Neural progenitor cell (in vitro differentiated cells): ENCODE measurements around the gene PTGDS. TPM values are rescaled to one million over a fixed set of nuclear protein-coding genes. Genes with fewer than 3 reads are reported as not detected.

Experiments used
- DNase-seq: peaks from one replicate; pipeline ENCODE4 v3.0.0-alpha.2; 2016; ENCODE audit warnings: low spot score
- H2AFZ ChIP-seq: fragments of 200-600 bp; sonication (generic); replicated peaks from 2 replicates; pipeline ENCODE4 v1.6.1; 2016; ENCODE audit warnings: antibody characterized with exemption
- H3F3A ChIP-seq: fragments of 200-600 bp; sonication (generic); 2 replicates; pipeline ENCODE4 v1.6.1; 2016; ENCODE audit warnings: antibody characterized with exemption, low read depth
- H3K27ac ChIP-seq: fragments of 200-600 bp; sonication (generic); 2 replicates; pipeline ENCODE4 v1.5.1; 2016; ENCODE audit warnings: mild to moderate bottlenecking
- H3K27me3 ChIP-seq: fragments of 200-600 bp; sonication (generic); 2 replicates; pipeline ENCODE4 v1.6.1; 2016; ENCODE audit warnings: mild to moderate bottlenecking, moderate library complexity
- H3K36me3 ChIP-seq: fragments of 200-600 bp; sonication (generic); 2 replicates; pipeline ENCODE4 v1.5.1; 2016
- H3K4me1 ChIP-seq: fragments of 200-600 bp; sonication (generic); 2 replicates; pipeline ENCODE4 v1.6.1; 2016; ENCODE audit warnings: mixed run types
- H3K4me2 ChIP-seq: fragments of 200-600 bp; sonication (generic); 2 replicates; pipeline ENCODE4 v1.6.1; 2016
- H3K4me3 ChIP-seq: fragments of 200-600 bp; sonication (generic); 2 replicates; pipeline ENCODE4 v1.5.1; 2016
- H3K79me2 ChIP-seq: fragments of 200-600 bp; sonication (generic); 2 replicates; pipeline ENCODE4 v1.6.1; 2016; ENCODE audit warnings: low read depth
- H3K9ac ChIP-seq: fragments of 200-600 bp; sonication (generic); 2 replicates; pipeline ENCODE4 v1.6.1; 2016
- H3K9me3 ChIP-seq: fragments of 200-600 bp; sonication (generic); 2 replicates; pipeline ENCODE4 v1.5.1; 2016; ENCODE audit warnings: low read depth
- H4K20me1 ChIP-seq: fragments of 200-600 bp; sonication (generic); 2 replicates; pipeline ENCODE4 v1.6.1; 2016; ENCODE audit warnings: low read depth
- H3K27ac Mint-ChIP-seq: 3 replicates; pipeline ENCODE4 v1.8.0; 2021; ENCODE audit warnings: mixed read lengths
- H3K27me3 Mint-ChIP-seq: 2 replicates; pipeline ENCODE4 v1.8.0; 2022; ENCODE audit warnings: low read depth, mild to moderate bottlenecking, inconsistent platforms, moderate library complexity, mixed read lengths; ENCODE audit not compliant: insufficient read depth
- H3K36me3 Mint-ChIP-seq: 3 replicates; pipeline ENCODE4 v1.8.0; 2021; ENCODE audit warnings: mixed read lengths
- H3K4me1 Mint-ChIP-seq: 3 replicates; pipeline ENCODE4 v1.8.0; 2021; ENCODE audit warnings: mixed read lengths
- H3K4me3 Mint-ChIP-seq: 3 replicates; pipeline ENCODE4 v1.8.0; 2021; ENCODE audit warnings: mild to moderate bottlenecking, moderate library complexity, mixed read lengths
- H3K9me3 Mint-ChIP-seq: 3 replicates; pipeline ENCODE4 v1.8.0; 2020; ENCODE audit warnings: mixed read lengths
- EZH2 ChIP-seq: fragments of 200-600 bp; sonication (generic); IDR thresholded peaks from 2 replicates; pipeline ENCODE4 v1.6.1; 2017; ENCODE audit warnings: antibody characterized with exemption, mild to moderate bottlenecking, moderate library complexity
- EZH2phosphoT487 ChIP-seq: fragments of 200-600 bp; sonication (generic); IDR thresholded peaks from 2 replicates; pipeline ENCODE4 v1.6.1; 2017; ENCODE audit warnings: antibody characterized with exemption
- total RNA-seq: library from RNA; depleted of rRNA; stranded (reverse); fragments of >200 nt; gene quantifications from 2 replicates; pipeline ENCODE4 v1.2.3, GENCODE V29; 2015; ENCODE audit warnings: low replicate concordance
- TF ChIP-seq, protein P1 (sequence below): fragments of 200-600 bp; sonication (generic); IDR thresholded peaks from 2 replicates; pipeline ENCODE4 v1.5.1; 2017; ENCODE audit warnings: antibody characterized with exemption, mild to moderate bottlenecking

PTGDS gene
- total RNA-seq, 1 donor from 2014 or later, result not detected

DNA sequence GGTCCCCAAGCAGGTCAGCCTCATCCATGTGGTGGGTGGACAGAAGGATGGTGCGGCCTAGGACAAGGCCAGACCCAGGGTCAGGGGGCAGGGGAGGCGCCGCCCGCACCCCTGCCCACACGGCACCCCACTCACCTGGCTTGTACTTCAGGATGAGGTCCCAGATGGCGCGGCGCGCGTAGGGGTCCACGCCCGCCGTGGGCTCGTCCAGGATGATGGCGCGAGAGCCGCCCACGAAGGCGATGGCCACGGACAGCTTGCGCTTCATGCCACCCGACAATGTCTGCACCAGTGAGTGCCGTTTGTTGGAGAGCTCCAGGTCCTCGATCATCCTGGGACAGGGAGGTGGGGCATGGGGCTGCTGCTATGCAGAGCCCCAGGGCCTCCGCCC is 38.2 kb downstream of the PTGDS start:
- no peaks in the 10 kb centered on the region for H3K4me1 ChIP-seq
- Mint-ChIP-seq H3K27ac (no peak overlapping the region), H3K9me3 (no peaks in the 10 kb centered on the region), H3K36me3 (peaks cover 5% of the 10 kb centered on the region), H3K4me1 (no peaks in the 10 kb centered on the region), H3K4me3 (no peak overlapping the region), H3K27me3 (peaks cover 2% of the 10 kb centered on the region)
- no peaks in the 10 kb centered on the region for H3K36me3 ChIP-seq
- TF ChIP-seq, protein P1, sequence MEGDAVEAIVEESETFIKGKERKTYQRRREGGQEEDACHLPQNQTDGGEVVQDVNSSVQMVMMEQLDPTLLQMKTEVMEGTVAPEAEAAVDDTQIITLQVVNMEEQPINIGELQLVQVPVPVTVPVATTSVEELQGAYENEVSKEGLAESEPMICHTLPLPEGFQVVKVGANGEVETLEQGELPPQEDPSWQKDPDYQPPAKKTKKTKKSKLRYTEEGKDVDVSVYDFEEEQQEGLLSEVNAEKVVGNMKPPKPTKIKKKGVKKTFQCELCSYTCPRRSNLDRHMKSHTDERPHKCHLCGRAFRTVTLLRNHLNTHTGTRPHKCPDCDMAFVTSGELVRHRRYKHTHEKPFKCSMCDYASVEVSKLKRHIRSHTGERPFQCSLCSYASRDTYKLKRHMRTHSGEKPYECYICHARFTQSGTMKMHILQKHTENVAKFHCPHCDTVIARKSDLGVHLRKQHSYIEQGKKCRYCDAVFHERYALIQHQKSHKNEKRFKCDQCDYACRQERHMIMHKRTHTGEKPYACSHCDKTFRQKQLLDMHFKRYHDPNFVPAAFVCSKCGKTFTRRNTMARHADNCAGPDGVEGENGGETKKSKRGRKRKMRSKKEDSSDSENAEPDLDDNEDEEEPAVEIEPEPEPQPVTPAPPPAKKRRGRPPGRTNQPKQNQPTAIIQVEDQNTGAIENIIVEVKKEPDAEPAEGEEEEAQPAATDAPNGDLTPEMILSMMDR, result no peak
- TF ChIP-seq EZH2phosphoT487 (no peak), EZH2 (no peak)
- no peak overlapping the region for H3K4me2 ChIP-seq
- H3K4me3 ChIP-seq, result no peak overlapping the region
- no peak for DNase-seq
- no peak overlapping the region for H2AFZ ChIP-seq
- H3K9ac ChIP-seq, result no peak overlapping the region
- no peaks in the 10 kb centered on the region for H4K20me1 ChIP-seq
- no peaks in the 10 kb centered on the region for H3F3A ChIP-seq
- H3K79me2 ChIP-seq, result no peaks in the 10 kb centered on the region
- no peak overlapping the region for H3K27ac ChIP-seq
- no peaks in the 10 kb centered on the region for H3K9me3 ChIP-seq
- H3K27me3 ChIP-seq, result no peaks in the 10 kb centered on the region

DNA sequence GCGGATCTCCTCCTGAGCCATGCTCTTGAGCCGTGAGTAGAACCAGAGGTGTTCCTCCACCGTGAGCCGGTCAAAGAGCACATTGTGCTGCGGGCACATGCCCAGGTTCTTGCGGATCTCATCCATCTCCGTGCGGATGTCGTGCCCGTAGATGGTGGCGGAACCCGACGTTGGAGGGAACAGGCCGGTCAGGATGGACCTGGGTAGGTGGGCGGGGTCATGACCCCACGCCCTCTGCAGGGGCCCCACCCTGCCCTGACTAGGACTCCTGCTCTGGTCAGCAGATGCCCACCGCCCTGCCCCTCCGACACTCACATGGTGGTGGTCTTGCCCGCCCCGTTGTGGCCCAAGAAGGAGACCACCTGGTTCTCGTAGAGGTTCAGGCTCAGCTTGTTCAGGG is 38.7 kb downstream of the PTGDS start:
- H4K20me1 ChIP-seq, result no peaks in the 10 kb centered on the region
- no peaks in the 10 kb centered on the region for H3K27me3 ChIP-seq
- H3F3A ChIP-seq, result no peaks in the 10 kb centered on the region
- Mint-ChIP-seq H3K27me3 (peaks cover 2% of the 10 kb centered on the region), H3K36me3 (peaks cover 5% of the 10 kb centered on the region), H3K4me1 (no peaks in the 10 kb centered on the region), H3K4me3 (no peak overlapping the region), H3K9me3 (no peaks in the 10 kb centered on the region), H3K27ac (no peak overlapping the region)
- no peak overlapping the region for H2AFZ ChIP-seq
- H3K4me1 ChIP-seq, result no peaks in the 10 kb centered on the region
- H3K9me3 ChIP-seq, result no peaks in the 10 kb centered on the region
- no peaks in the 10 kb centered on the region for H3K79me2 ChIP-seq
- DNase-seq, result no peak
- H3K27ac ChIP-seq, result no peak overlapping the region
- H3K9ac ChIP-seq, result no peak overlapping the region
- no peak overlapping the region for H3K4me2 ChIP-seq
- no peak overlapping the region for H3K4me3 ChIP-seq
- no peaks in the 10 kb centered on the region for H3K36me3 ChIP-seq
- TF ChIP-seq EZH2 (no peak), EZH2phosphoT487 (no peak)
- TF ChIP-seq, protein P1, result no peak

DNA sequence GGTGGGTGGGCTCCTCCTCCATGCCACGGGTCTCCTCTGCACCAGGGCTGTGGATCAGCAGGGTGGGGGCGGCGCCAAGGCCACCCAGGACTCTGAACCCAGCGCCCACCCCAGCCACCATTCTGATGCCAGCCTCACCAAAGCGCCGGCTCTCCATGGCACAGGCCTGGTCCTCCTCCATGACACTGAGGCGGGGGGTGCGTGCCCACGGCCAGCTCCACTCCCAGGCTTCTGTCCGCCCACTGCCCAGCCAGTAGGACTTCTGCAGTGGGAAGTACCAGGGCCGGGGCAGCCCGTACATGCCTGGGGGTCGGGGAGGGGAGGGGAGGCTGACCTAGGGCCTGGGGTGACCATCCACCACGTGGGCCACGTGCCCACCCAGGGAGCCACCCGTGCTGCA is 39.1 kb downstream of the PTGDS start:
- Histone ChIP-seq H3K79me2 (no peaks in the 10 kb centered on the region), H3K27ac (no peak overlapping the region), H3K4me1 (no peaks in the 10 kb centered on the region), H3K4me3 (no peak overlapping the region), H3K9me3 (no peaks in the 10 kb centered on the region), H4K20me1 (no peaks in the 10 kb centered on the region), H3F3A (no peaks in the 10 kb centered on the region), H3K36me3 (no peaks in the 10 kb centered on the region), H2AFZ (no peak overlapping the region), H3K27me3 (no peaks in the 10 kb centered on the region), H3K4me2 (no peak overlapping the region), H3K9ac (no peak overlapping the region)
- H3K27me3 Mint-ChIP-seq, result peaks cover 2% of the 10 kb centered on the region
- H3K36me3 Mint-ChIP-seq, result peaks cover 5% of the 10 kb centered on the region
- H3K4me1 Mint-ChIP-seq, result no peaks in the 10 kb centered on the region
- no peaks in the 10 kb centered on the region for H3K9me3 Mint-ChIP-seq
- TF ChIP-seq EZH2phosphoT487, result no peak
- TF ChIP-seq EZH2, result no peak
- TF ChIP-seq, protein P1, result no peak
- H3K4me3 Mint-ChIP-seq, result no peak overlapping the region
- no peak overlapping the region for H3K27ac Mint-ChIP-seq
- DNase-seq, result no peak

DNA sequence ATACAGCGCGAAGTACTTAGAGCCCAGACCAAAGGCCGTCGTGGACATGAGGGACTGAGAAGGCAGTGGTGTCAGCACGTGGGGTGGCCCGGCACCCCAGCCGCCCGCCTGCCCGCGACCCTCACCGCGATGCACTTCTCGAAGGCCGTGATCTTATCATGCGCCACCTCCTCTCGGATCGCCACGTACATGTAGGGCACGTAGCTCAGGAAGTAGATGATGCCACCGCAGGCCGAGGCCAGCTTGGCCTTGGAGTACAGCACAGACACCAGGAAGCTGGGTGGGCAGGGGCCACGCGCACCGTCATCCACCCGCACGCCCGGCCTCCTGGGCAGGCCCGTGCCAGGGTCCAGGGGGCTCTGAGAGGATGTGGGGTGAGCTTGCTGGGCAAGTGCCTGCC is 39.8 kb downstream of the PTGDS start:
- H3K27me3 ChIP-seq, result no peaks in the 10 kb centered on the region
- H3K4me2 ChIP-seq, result no peak overlapping the region
- no peak overlapping the region for H3K4me3 ChIP-seq
- no peak for DNase-seq
- no peaks in the 10 kb centered on the region for H3K9me3 ChIP-seq
- H3K27ac Mint-ChIP-seq, result peak overlapping the region; percentile 33
- H2AFZ ChIP-seq, result no peak overlapping the region
- H3K36me3 ChIP-seq, result no peaks in the 10 kb centered on the region
- H3K9me3 Mint-ChIP-seq, result no peaks in the 10 kb centered on the region
- no peaks in the 10 kb centered on the region for H3K4me1 Mint-ChIP-seq
- peaks cover 2% of the 10 kb centered on the region for H3K27me3 Mint-ChIP-seq
- no peaks in the 10 kb centered on the region for H3K79me2 ChIP-seq
- no peaks in the 10 kb centered on the region for H3K4me1 ChIP-seq
- no peaks in the 10 kb centered on the region for H3F3A ChIP-seq
- H3K4me3 Mint-ChIP-seq, result no peak overlapping the region
- no peaks in the 10 kb centered on the region for H4K20me1 ChIP-seq
- H3K9ac ChIP-seq, result no peak overlapping the region
- peaks cover 5% of the 10 kb centered on the region for H3K36me3 Mint-ChIP-seq
- TF ChIP-seq EZH2phosphoT487 (no peak), EZH2 (no peak)
- TF ChIP-seq, protein P1, result no peak
- no peak overlapping the region for H3K27ac ChIP-seq
